H9 (cell line): Measurements from ENCODE around the gene OAS2. TPM values are rescaled to one million over a fixed set of nuclear protein-coding genes. Genes with fewer than 3 reads are reported as not detected.

Source experiments
- DNase-seq: peaks from one replicate; pipeline ENCODE4 v3.0.0-alpha.2; 2017
- H2AFZ ChIP-seq: one replicate; pipeline ENCODE4 v1.6.1; 2013; ENCODE audit warnings: mild to moderate bottlenecking, low read length, control low read depth, moderate library complexity
- H2AK5ac ChIP-seq: 2 replicates; pipeline ENCODE4 v1.6.1; 2013; ENCODE audit warnings: low read length, control low read depth, mixed read lengths; ENCODE audit not compliant: insufficient read length
- H2BK120ac ChIP-seq: one replicate; pipeline ENCODE4 v1.6.1; 2013; ENCODE audit warnings: low read depth, mild to moderate bottlenecking, low read length, control low read depth, inconsistent platforms; ENCODE audit not compliant: poor library complexity, severe bottlenecking
- H2BK12ac ChIP-seq: 2 replicates; pipeline ENCODE4 v1.6.1; 2013; ENCODE audit warnings: low read length, control low read depth, mixed read lengths, low read depth; ENCODE audit not compliant: insufficient read length
- H2BK15ac ChIP-seq: 2 replicates; pipeline ENCODE4 v1.6.1; 2013; ENCODE audit warnings: low read depth, low read length, control low read depth
- H2BK20ac ChIP-seq: one replicate; pipeline ENCODE4 v1.6.1; 2013; ENCODE audit warnings: low read depth, mild to moderate bottlenecking, low read length, control low read depth, inconsistent platforms; ENCODE audit not compliant: poor library complexity, severe bottlenecking
- H2BK5ac ChIP-seq: 2 replicates; pipeline ENCODE4 v1.6.1; 2013; ENCODE audit warnings: low read length, control low read depth, mixed read lengths; ENCODE audit not compliant: insufficient read length
- H3K14ac ChIP-seq: 2 replicates; pipeline ENCODE4 v1.6.1; 2013; ENCODE audit warnings: low read length, control low read depth; ENCODE audit not compliant: insufficient read depth
- H3K18ac ChIP-seq: 2 replicates; pipeline ENCODE4 v1.6.1; 2013; ENCODE audit warnings: low read depth, mild to moderate bottlenecking, mixed read lengths, low read length, control low read depth; ENCODE audit not compliant: insufficient read length
- H3K23ac ChIP-seq: 2 replicates; pipeline ENCODE4 v1.6.1; 2013; ENCODE audit warnings: low read length, control low read depth, mixed read lengths, low read depth; ENCODE audit not compliant: insufficient read length
- H3K23me2 ChIP-seq: 2 replicates; pipeline ENCODE4 v1.6.1; 2013; ENCODE audit warnings: low read depth, mild to moderate bottlenecking, mixed read lengths, low read length, control low read depth; ENCODE audit not compliant: insufficient read length, poor library complexity, severe bottlenecking
- H3K27ac ChIP-seq: 2 replicates; pipeline ENCODE4 v1.5.1; 2013; ENCODE audit warnings: low read length, control low read depth, mixed read lengths, low read depth; ENCODE audit not compliant: insufficient read length
- H3K27me3 ChIP-seq: 2 replicates; pipeline ENCODE4 v1.6.1; 2013; ENCODE audit warnings: low read length, control low read depth, inconsistent platforms; ENCODE audit not compliant: insufficient read depth
- H3K4ac ChIP-seq: 2 replicates; pipeline ENCODE4 v1.6.1; 2013; ENCODE audit warnings: low read depth, mild to moderate bottlenecking, control low read depth, inconsistent platforms, low read length, moderate library complexity
- H3K4me1 ChIP-seq: 2 replicates; pipeline ENCODE4 v1.6.1; 2013; ENCODE audit warnings: low read length, control low read depth, inconsistent platforms; ENCODE audit not compliant: insufficient read depth
- H3K4me2 ChIP-seq: 2 replicates; pipeline ENCODE4 v1.6.1; 2013; ENCODE audit warnings: low read length, control low read depth, mixed read lengths; ENCODE audit not compliant: insufficient read length, insufficient read depth
- H3K56ac ChIP-seq: 2 replicates; pipeline ENCODE4 v1.6.1; 2013; ENCODE audit warnings: low read depth, mild to moderate bottlenecking, mixed read lengths, low read length, control low read depth; ENCODE audit not compliant: insufficient read length
- H3K79me1 ChIP-seq: 2 replicates; pipeline ENCODE4 v1.6.1; 2013; ENCODE audit warnings: low read depth, mild to moderate bottlenecking, moderate library complexity, low read length, control low read depth, inconsistent platforms; ENCODE audit not compliant: insufficient read depth, poor library complexity, severe bottlenecking
- H3K79me2 ChIP-seq: 2 replicates; pipeline ENCODE4 v1.6.1; 2013; ENCODE audit warnings: low read length, control low read depth, inconsistent platforms; ENCODE audit not compliant: insufficient read depth
- H3K9ac ChIP-seq: 2 replicates; pipeline ENCODE4 v1.6.1; 2013; ENCODE audit warnings: low read length, control low read depth, mixed read lengths; ENCODE audit not compliant: insufficient read length; ENCODE audit errors: extremely low read depth
- H3K9me3 ChIP-seq: one replicate; pipeline ENCODE4 v1.6.1; 2013; ENCODE audit warnings: low read depth, low read length, inconsistent platforms; ENCODE audit not compliant: control insufficient read depth
- H3T11ph ChIP-seq: one replicate; pipeline ENCODE4 v1.6.1; 2013; ENCODE audit warnings: mild to moderate bottlenecking, low read length, control low read depth, inconsistent platforms
- H4K20me1 ChIP-seq: one replicate; pipeline ENCODE4 v1.6.1; 2013; ENCODE audit not compliant: control insufficient read depth, insufficient read length, insufficient read depth
- H4K5ac ChIP-seq: 2 replicates; pipeline ENCODE4 v1.6.1; 2013; ENCODE audit warnings: low read depth, mild to moderate bottlenecking, mixed read lengths, low read length, control low read depth; ENCODE audit not compliant: insufficient read length
- H4K8ac ChIP-seq: replicated peaks from 2 replicates; pipeline ENCODE4 v1.6.1; 2013; ENCODE audit warnings: low read length, control low read depth, mixed read lengths, low read depth; ENCODE audit not compliant: insufficient read length
- H4K91ac ChIP-seq: 2 replicates; pipeline ENCODE4 v1.6.1; 2013; ENCODE audit warnings: low read depth, mild to moderate bottlenecking, moderate library complexity, mixed read lengths, low read length, control low read depth; ENCODE audit not compliant: insufficient read length
- H3K27ac Mint-ChIP-seq, 3 experiments: 2 replicates in 2 of 3; 3 replicates in 1 of 3; pipeline ENCODE4 v1.8.0; 2020 to 2021; ENCODE audit warnings: mixed read lengths in 3 of 3, mild to moderate bottlenecking in 1 of 3, moderate library complexity in 1 of 3
- H3K27me3 Mint-ChIP-seq: 2 replicates; pipeline ENCODE4 v1.8.0; 2021; ENCODE audit warnings: low read depth, mild to moderate bottlenecking, moderate library complexity, mixed read lengths
- H3K36me3 Mint-ChIP-seq, 3 experiments: 2 replicates in 2 of 3; 3 replicates in 1 of 3; pipeline ENCODE4 v1.8.0; 2020 to 2021; ENCODE audit warnings: low read depth in 3 of 3, mixed read lengths in 3 of 3; ENCODE audit not compliant: insufficient read depth in 1 of 3
- H3K4me1 Mint-ChIP-seq, 2 experiments: 2 replicates each; pipeline ENCODE4 v1.8.0; 2020; ENCODE audit warnings: mixed read lengths in 2 of 2
- H3K4me3 Mint-ChIP-seq, 2 experiments: 2 replicates in 1 of 2; 3 replicates in 1 of 2; pipeline ENCODE4 v1.8.0; 2020 to 2021; ENCODE audit warnings: mild to moderate bottlenecking in 2 of 2, mixed read lengths in 2 of 2, moderate library complexity in 1 of 2
- H3K9me3 Mint-ChIP-seq, 2 experiments: 2 replicates in 1 of 2; 3 replicates in 1 of 2; pipeline ENCODE4 v1.8.0; 2020; ENCODE audit warnings: mild to moderate bottlenecking in 2 of 2, mixed read lengths in 2 of 2, moderate library complexity in 1 of 2
- WGBS: extraction: QIAGEN DNeasy Blood & Tissue Kit; methylation state at CpG from one replicate; pipeline ENCODE4 v1.1.7; 2013; ENCODE audit warnings: missing lambda C conversion rate, low lambda C conversion rate, mixed read lengths; ENCODE audit not compliant: insufficient read length; ENCODE audit errors: extremely low coverage; 5-methylcytosine and 5-hydroxymethylcytosine counted together
- total RNA-seq: library from RNA; stranded (reverse); gene quantifications from 2 replicates; pipeline ENCODE4 v1.2.1, GENCODE V29; 2021
- TF ChIP-seq, protein P1 (sequence below): fragments of 200-600 bp; sonication (generic); conservative IDR thresholded peaks from 3 replicates; pipeline ENCODE4 v1.8.0; 2021; ENCODE audit warnings: antibody characterized with exemption, mild to moderate bottlenecking

The OAS2 gene
- total RNA-seq, 1 experiment from 2014 or later: not detected

DNA sequence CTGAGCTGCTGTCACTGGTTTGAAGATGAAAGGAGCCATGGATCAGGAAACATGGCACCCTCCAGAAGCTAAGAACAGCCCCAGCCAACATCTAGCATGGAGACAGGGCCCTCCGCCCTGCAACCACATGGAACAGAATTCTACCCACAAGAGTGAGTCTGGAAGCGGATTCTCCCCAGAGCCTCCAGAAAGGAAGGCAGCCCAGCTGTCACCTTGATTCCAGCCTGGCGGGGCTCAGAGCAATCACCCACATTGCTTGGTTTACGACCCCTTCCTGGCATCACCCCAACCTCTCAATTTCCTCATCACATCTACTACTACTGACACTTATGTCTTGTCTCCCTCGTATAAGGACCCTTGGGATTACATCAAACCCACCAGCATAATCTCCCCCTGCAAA lies 38.5 kb downstream of the OAS2 start:
- Histone ChIP-seq H4K20me1 (no peaks in the 10 kb centered on the region), H2AFZ (no peak overlapping the region), H4K8ac (no peak overlapping the region), H3K4ac (no peak overlapping the region), H2BK20ac (no peak overlapping the region), H2BK120ac (no peak overlapping the region), H3K9me3 (no peaks in the 10 kb centered on the region), H2BK5ac (no peak overlapping the region), H3K23me2 (no peaks in the 10 kb centered on the region), H3K14ac (no peak overlapping the region), H3K79me1 (no peaks in the 10 kb centered on the region), H3T11ph (no peak overlapping the region), H4K5ac (no peak overlapping the region), H2AK5ac (no peak overlapping the region), H3K79me2 (no peaks in the 10 kb centered on the region), H3K27me3 (no peaks in the 10 kb centered on the region), H3K4me2 (no peak overlapping the region), H3K23ac (no peak overlapping the region), H3K4me1 (no peaks in the 10 kb centered on the region), H2BK12ac (no peak overlapping the region), H3K18ac (no peak overlapping the region), H4K91ac (no peak overlapping the region), H3K56ac (no peak overlapping the region), H2BK15ac (no peak overlapping the region), H3K27ac (no peak overlapping the region), H3K9ac (no peak overlapping the region)
- Mint-ChIP-seq H3K36me3 (peaks cover under 1% of the 10 kb centered on the region in 3 experiments; a peak in 2 of 7 replicates), H3K27me3 (peaks cover 7% of the 10 kb centered on the region), H3K9me3 (peaks cover 4% of the 10 kb centered on the region in 2 experiments; a peak in 4 of 5 replicates), H3K4me1 (peaks cover 2 to 6% of the 10 kb centered on the region in 2 experiments; a peak in 2 of 4 replicates), H3K27ac (no peak overlapping the region), H3K4me3 (no peak overlapping the region)
- WGBS: no CpG with 5 or more reads among the region's 5 CpGs
- TF ChIP-seq, protein P1, sequence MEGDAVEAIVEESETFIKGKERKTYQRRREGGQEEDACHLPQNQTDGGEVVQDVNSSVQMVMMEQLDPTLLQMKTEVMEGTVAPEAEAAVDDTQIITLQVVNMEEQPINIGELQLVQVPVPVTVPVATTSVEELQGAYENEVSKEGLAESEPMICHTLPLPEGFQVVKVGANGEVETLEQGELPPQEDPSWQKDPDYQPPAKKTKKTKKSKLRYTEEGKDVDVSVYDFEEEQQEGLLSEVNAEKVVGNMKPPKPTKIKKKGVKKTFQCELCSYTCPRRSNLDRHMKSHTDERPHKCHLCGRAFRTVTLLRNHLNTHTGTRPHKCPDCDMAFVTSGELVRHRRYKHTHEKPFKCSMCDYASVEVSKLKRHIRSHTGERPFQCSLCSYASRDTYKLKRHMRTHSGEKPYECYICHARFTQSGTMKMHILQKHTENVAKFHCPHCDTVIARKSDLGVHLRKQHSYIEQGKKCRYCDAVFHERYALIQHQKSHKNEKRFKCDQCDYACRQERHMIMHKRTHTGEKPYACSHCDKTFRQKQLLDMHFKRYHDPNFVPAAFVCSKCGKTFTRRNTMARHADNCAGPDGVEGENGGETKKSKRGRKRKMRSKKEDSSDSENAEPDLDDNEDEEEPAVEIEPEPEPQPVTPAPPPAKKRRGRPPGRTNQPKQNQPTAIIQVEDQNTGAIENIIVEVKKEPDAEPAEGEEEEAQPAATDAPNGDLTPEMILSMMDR: no peak
- no peak for DNase-seq
